Eye (tissue), 1 donor: Measurements from ENCODE around the gene LRP1.
"Not testable (repeated sequence)": the region's sequence is repeated elsewhere in the genome, so short reads cannot be mapped to it uniquely, and the experiment has no call there.

ENCODE experiments used
- DNase-seq: peaks from one replicate; pipeline ENCODE4 v3.0.0-alpha.2; 2015

Gene LRP1

GRCh38 chr12:57112492-57113294 is 15.6 kb upstream of the LRP1 start:
- no peak for DNase-seq

DNA sequence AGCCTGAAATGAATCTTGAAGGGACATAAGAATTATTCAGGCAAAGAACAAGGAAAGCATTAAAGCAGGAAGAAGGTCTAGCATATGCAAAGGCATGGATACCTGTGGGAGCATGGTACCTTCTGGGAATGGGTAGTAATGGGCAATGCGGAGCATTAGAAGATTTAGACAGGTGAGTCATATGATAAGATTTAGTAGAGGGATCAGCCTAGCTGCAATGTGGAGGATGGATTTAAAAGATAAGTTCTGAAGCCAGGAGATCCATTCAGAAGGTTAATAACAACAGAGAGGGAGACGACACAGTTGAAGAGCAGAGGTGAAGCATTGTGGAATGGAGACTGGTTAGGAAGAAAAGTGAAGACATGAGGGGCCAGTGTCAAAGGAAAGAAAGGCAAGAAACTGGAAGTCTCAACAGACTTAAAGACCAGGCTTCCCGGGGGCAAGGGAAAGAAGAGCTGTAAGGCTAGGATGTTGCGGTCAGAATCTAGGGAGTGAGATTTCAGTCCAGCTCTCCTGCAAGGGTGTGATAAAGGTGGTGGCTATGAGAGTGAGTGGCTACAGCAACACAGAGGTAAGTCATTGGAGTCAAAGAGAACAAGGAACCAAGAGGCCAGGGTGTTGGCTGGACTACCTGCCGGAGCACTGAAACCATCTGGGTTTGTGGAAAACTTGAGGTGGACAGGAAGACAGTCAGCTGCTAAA is 11.6 kb upstream of the LRP1 start:
- DNase-seq = no peak

DNA sequence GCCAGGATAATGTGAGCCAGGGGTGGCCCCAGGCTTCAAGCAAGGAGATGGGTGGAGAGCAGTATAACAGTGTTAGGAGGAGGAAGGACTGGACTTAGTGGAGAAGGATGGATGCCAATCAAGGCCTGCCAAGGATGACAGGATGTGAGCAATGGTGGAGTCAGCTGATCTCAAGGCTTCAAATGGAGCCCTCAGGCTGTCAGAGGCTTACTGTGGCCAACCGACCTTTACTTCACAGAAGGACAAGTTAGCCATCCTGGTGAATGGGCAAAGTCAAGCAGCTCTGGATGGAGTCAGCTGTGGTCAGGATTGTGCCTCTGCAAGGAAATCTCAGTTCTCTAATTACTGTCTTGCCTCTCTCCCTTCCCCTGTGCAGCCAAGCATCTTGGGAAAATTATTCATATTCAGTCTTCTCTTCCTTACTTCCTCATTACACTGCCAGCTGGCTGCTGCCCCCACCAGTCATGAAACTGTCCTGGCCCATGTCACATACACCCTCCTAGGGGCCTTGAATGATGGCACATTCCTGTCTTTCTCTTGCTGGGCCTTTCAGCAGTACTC is 9.5 kb upstream of the LRP1 start:
- no peak for DNase-seq

DNA sequence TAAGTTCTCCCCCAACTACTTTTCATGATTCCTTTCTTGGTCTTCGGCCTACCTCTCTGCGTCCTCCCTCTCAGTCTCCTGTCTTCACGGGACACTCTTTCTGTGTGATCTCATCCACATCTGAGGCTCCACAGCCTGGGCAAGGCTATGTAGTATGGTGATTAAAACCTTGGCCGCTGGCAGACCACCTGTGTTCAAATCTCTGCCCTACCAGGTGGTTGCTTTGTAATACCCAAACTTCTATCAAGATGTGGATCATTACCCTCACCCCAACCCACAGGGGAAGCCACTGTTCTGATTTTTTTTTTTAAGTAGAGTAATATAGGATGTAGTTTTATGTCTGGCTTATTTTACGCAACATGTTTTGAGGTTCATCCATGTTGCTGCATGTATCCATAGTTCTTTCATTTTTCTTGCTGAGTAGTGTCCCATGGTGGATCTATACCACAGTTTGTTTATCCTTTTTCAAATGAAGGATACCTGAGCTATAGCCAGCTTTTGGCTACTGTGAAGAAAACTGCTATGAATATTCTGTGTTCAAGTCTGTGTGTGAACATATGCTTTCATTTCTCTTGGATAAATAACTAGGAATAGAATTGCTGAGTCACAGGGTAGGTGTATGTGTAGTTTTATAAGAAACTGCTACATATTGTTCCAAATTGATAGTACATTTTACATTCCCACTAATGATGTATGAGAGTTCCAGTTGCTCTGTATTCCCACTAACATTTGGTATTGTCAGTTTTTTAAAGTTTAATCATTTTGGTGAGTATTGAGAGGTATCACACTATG is 8.8 kb upstream of the LRP1 start:
- no peak for DNase-seq

DNA sequence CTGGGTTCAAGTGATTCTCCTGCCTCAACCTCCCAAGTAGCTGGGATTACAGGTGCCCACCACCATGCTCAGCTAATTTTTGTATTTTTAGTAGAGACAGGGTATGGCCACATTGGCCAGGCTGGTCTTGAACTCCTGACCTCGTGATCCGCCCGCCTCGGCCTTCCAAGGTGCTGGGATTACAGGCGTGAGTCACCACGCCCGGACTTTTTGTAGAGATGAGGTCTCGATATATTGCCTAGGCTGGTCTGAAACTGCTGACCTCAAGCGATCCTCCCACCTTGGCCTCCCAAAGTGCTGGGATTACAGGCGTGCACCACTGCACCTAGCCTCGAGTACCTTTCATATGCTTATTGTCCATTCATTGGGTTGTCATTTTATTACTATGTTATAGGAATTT is 7.6 kb upstream of the LRP1 start:
- not testable (repeated sequence) for DNase-seq

- DNase-seq = no peak
Observed at GRCh38 chr12:57123813-57124212, 4.5 kb upstream of the LRP1 start.

GRCh38 chr12:57124261-57124877 is 3.9 kb upstream of the LRP1 start:
- peak; percentile 94 for DNase-seq

- DNase-seq = no peak
Observed at GRCh38 chr12:57126061-57126460, 2.2 kb upstream of the LRP1 start.

GRCh38 chr12:57126561-57126960 is 1.7 kb upstream of the LRP1 start:
- DNase-seq = no peak

DNA sequence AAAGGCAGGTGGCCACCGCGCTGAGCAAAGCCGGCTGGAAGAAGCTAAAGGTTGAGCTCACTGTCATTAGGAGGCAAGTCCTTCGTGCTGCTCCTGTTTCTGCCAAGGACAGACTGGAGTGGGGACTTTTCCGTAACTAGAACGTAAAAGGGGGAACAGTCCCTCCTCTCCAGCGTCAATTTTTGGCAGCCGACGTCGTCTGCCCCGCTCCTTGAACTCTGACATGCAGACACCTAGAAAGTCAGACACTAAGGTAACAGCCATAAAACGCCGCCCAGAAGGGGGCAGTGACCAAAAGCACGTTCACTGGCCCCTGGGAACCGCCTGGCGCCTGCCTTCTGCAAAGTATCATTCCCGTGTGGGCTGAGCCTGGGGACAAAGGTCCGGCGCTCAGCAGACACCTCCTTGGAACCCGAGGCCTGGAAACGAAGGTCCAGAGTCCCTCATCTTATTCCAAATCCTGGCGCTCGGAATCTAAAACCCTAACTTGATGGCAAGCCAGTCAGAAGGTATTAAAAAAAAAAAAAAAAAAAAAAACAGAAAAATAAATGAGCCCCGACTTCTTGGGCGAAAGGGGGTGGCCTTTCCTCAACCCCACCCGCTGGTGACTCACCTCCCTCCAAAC is 1.1 kb upstream of the LRP1 start:
- DNase-seq = no peak

- DNase-seq = peak; percentile 61
Observed at GRCh38 chr12:57128519-57129247, 400 bp downstream of the LRP1 start.

DNA sequence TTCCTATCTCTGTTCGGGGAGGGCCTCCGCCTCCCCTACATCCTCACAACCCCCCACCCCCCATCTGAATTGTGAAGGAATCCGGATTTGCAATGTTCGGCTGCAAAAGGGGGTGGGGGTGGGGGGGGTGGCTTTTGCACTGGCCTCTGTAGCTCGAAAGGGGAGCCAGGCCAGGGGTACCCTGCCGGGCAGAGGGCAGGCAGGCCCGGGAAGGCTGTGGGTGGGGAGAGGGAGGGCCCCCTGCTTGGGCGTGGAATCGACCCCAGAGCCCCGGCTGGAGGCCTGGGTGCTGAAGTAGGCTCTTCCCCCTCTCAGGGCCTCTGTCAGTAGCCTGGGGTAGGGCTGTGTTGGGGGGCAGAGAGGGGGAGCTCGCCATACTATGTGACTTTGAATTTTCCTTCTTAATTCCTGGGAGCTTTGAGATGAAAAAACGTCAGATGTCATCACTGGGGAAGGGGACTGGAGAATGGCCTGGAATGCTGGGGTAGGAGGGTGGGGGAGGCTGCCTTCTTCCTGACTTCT is 1.1 kb downstream of the LRP1 start:
- peak; percentile 41 for DNase-seq

DNA sequence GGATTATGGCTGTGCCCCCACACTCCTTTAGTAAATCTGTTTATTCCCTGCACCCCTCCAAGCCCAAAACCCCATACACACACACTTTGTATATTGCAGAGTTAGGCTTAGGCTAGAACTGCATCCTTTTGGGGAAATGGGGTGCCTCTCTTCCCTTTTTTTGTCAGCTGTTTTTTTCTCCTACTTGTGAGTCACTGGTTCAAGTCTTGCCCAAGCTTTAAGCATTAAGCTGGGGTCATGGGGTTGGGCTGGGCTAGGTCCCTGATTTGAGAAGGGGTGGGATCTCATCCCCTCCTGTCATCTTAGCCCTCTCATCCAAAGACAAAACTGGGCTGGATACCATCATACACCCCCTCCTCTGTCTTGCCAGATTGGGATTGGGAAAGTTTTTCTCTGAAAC is 1.6 kb downstream of the LRP1 start:
- DNase-seq = no peak

GRCh38 chr12:57130941-57131340 is 2.7 kb downstream of the LRP1 start:
- DNase-seq = no peak

- DNase-seq = no peak
Observed at GRCh38 chr12:57131896-57132744, 3.8 kb downstream of the LRP1 start.

- no peak for DNase-seq
Observed at GRCh38 chr12:57133013-57133569, 4.8 kb downstream of the LRP1 start.

GRCh38 chr12:57133916-57134315 is 5.6 kb downstream of the LRP1 start:
- DNase-seq = no peak

DNA sequence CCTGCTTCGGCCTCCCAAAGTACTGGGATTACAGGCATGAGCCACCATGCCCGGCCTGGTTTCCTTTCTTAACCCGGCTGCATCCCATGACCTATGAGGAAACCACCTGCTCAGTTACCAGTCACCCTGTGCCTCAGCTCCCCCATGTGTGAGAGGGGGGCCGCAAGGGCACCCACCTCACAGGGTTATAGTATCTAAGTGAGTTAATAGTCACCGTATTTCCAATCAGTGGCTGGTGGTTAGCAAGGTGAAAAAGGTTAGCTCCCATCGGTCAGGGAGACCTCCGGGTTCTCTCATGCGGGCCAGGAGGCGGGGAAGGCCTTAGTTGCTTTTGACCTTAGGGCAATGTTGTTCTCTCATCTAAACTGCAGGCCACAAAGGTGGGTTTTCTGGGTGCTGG is 6.7 kb downstream of the LRP1 start:
- DNase-seq = no peak

DNA sequence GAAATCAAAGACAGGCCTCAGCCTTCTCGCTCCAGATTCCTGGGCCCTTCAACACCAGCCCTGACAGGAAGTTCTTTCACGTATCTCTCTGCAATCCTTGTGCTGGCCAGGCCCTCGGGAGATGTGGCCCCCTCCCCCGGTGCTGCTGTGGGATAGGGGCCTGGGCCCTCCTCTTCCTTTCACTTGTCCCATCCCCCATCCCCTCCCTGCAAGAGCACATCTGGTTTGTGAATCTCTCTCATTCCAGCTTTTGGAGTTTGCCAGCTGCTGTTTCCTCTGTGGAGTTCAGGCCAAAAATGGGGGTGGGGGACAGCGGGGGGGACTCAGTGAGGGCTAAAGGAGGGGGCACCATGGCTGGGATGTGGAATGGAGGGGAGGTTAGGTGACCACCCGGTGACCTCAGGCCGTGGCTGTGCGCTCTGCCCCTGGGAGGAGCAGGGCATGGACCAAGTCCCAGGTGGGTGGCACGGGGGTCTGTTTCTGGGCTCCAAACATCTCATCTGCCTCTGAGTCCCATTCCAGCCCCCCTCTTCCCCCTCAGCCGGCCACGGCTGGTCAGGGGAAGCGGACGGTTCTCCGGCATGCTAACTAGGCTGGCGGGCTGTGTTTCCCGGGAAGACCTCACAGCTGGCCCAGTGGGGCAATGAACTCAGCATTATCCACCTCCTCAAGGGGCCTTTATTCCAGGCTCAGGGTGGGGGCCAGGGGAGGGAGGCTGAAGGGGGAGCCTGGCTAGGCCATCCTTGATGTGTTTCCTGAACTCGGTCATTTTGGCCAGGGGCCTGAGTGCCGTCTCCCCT is 7.4 kb downstream of the LRP1 start:
- DNase-seq = peak; percentile 81
